ENCODE data around the gene FADS1.

DNA sequence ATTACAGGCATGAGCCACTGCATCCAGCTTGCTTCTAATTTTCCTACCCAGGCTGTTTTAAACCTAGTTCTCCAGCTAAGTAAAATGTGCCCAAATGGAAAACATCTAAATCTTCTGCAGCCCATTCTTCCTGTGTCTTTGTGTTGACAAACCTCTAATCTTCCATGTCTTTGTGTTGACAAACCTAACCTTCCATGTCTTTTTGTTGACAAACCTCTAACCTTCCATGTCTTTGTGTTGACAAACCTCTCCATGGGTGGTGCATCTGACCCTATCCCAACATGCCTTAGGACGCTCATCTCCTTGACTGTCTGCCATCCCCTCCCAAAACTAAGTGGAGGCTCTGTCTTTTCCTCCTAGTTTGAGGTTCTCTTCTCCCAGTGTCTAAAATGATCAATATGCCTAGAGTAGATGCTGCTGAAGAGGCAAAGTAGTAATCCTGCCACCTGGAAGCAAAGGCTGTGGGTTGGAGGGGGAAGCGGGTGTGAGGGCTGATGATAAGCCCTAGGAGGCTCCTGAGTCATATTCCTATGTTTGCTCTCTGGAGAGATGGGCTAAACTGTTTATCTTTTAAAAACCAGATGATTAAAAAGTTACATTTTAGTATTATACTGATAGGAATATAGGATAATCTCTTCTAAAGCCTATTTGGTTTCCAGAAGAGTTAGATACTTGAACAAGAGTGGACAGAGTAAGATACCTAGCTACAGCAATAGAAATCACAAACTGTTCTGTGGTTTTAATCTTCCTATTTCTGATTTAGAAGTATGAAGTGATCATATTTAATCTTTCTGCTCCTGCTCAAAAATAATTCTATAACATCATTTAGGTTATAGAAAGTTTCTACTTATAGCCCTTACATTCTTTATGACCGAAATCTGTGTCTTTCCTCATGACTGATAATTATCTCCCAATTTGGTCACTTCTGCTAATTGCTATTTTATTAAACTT is 16.2 kb downstream of the FADS1 start:
- TF ChIP-seq, protein P1, sequence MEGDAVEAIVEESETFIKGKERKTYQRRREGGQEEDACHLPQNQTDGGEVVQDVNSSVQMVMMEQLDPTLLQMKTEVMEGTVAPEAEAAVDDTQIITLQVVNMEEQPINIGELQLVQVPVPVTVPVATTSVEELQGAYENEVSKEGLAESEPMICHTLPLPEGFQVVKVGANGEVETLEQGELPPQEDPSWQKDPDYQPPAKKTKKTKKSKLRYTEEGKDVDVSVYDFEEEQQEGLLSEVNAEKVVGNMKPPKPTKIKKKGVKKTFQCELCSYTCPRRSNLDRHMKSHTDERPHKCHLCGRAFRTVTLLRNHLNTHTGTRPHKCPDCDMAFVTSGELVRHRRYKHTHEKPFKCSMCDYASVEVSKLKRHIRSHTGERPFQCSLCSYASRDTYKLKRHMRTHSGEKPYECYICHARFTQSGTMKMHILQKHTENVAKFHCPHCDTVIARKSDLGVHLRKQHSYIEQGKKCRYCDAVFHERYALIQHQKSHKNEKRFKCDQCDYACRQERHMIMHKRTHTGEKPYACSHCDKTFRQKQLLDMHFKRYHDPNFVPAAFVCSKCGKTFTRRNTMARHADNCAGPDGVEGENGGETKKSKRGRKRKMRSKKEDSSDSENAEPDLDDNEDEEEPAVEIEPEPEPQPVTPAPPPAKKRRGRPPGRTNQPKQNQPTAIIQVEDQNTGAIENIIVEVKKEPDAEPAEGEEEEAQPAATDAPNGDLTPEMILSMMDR (IDR thresholded peaks at IDR 0.05; ENCODE audit: insufficient read depth, low read length) = no peak
- TF ChIP-seq POLR2AphosphoS5 (IDR thresholded peaks at IDR 0.05; ENCODE audit: low read depth) = no peak

Data from HL-60 (cell line).